Pulmonary artery endothelial cell (primary cell): Measurements from ENCODE around the gene USB1. TPM values are rescaled to one million over a fixed set of nuclear protein-coding genes. Genes with fewer than 3 reads are reported as not detected.

ENCODE experiments used
- DNase-seq: peaks from one replicate; pipeline ENCODE4 v3.0.0-alpha.2; 2011; ENCODE audit warnings: low read depth, low spot score
- total RNA-seq: library from RNA; depleted of rRNA; stranded (reverse); fragments of >200 nt; gene quantifications from 2 replicates; pipeline ENCODE4 v1.2.3, GENCODE V29; 2014

Gene USB1
- total RNA-seq, 1 donor from 2014 or later = 37.3 TPM

DNA sequence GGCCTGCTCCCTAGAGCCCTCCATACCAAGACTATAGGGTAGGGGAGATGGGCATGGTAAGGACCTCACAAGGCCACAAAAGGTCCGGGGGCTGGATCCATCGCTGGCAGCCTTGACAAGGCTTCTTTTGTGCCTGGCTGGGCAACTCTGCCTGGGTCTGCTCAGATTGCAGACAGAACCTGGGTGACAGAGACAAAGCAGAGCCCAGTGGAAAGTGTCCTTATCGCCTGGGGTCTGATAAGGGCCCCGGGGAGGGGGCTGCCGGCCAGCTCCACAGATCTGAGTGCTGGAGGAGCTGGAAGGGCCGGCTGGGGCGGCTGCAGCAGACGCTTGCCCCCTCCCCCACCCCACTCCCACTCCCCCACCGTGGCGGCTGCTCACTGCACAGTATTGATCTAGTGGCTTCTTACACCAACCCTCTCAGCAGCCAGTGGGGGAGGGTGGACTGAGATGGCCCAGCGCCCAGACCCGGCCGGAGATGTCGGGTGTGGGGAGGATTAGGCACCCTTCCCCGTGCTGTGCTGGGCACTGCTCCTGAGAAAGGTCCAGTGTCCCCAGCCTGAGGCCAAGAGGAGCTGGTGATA lies 31.6 kb downstream of the USB1 start:
- no peak for DNase-seq

- no peak for DNase-seq
Measured at GRCh38 chr16:58034128-58034685, 33.0 kb downstream of the USB1 start.

- no peak for DNase-seq
Measured at GRCh38 chr16:58034774-58035173, 33.6 kb downstream of the USB1 start.

DNA sequence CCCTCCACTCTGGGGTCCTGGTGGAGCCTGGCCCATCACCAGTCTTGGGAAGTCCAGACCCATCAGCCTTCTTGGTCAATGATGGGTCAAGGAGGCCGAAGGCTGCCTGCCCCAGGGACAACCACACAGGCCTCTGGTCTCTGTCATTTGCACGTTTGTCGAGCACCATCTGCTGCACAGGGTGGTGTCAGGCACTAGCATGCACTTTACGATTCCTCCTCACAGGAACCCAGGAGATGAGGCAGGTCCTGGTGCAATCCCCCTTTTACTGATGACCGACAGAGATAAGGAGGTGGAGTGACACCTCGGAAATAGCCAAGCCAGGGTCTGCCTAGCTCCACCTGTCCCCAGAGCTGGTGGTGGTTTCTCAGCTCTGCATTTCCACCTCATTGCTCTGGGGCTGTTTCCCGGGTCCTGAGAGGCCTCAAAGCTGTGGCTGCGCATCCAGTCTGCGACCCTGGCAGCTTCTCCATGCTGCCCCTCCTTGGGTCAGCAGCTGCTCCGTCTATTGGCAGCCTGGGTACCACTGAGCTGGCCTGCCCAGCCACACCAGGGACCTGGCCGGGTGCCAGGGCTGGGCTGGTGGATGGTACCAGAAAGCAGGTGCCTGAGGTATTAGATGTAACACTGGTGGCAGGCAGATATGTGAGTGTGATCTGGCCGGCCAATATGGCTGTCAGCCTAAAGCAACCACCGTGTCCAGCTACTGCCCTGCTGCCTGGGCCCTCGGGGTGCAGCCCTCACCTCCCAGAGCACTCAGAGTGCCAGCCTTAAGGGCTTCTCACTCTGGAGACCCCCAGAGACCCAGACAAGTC lies 34.4 kb downstream of the USB1 start:
- no peak for DNase-seq

GRCh38 chr16:58036943-58037342 lies 35.7 kb downstream of the USB1 start:
- no peak for DNase-seq

GRCh38 chr16:58037365-58038057 lies 36.3 kb downstream of the USB1 start:
- DNase-seq = no peak

GRCh38 chr16:58038219-58038641 lies 37.0 kb downstream of the USB1 start:
- no peak for DNase-seq

GRCh38 chr16:58039829-58040495 lies 38.8 kb downstream of the USB1 start:
- DNase-seq = no peak

GRCh38 chr16:58040496-58040846 lies 39.3 kb downstream of the USB1 start:
- DNase-seq = no peak

GRCh38 chr16:58040945-58041627 lies 39.9 kb downstream of the USB1 start:
- no peak for DNase-seq

GRCh38 chr16:58041628-58041955 lies 40.4 kb downstream of the USB1 start:
- DNase-seq = no peak

GRCh38 chr16:58042001-58042885 lies 41.0 kb downstream of the USB1 start:
- no peak for DNase-seq

DNA sequence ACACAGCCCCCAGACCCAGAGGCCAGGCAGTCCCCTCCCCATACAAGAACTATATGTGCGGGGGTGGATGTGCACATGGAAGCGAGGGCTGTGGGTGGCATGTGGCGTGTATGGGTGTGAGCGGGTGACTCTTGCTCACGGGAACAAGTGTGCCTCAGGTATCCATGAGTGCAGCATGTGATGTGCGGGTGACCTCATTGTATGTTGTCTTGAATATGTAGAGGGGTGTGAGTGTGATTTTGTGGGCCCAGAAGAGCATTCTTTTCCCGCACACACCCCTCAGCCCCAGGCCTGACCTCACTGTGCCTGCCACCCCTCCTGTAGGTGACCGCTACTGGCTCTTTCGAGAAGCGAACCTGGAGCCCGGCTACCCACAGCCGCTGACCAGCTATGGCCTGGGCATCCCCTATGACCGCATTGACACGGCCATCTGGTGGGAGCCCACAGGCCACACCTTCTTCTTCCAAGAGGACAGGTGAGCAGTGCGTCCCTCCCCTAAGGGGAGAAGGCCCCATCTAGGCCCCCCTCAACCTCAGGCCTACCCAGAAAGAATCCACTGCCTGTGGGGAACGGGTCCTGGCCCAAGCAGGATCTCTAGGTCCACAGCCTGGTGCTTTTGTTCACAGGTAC lies 41.8 kb downstream of the USB1 start:
- no peak for DNase-seq

- no peak for DNase-seq
Measured at GRCh38 chr16:58043571-58044155, 42.5 kb downstream of the USB1 start.

GRCh38 chr16:58044266-58045019 lies 43.2 kb downstream of the USB1 start:
- DNase-seq = no peak

DNA sequence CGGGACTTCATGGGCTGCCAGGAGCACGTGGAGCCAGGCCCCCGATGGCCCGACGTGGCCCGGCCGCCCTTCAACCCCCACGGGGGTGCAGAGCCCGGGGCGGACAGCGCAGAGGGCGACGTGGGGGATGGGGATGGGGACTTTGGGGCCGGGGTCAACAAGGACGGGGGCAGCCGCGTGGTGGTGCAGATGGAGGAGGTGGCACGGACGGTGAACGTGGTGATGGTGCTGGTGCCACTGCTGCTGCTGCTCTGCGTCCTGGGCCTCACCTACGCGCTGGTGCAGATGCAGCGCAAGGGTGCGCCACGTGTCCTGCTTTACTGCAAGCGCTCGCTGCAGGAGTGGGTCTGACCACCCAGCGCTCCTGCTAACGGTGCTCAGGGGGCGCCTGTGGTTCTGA lies 43.9 kb downstream of the USB1 start:
- no peak for DNase-seq

- DNase-seq = no peak
Measured at GRCh38 chr16:58046054-58046881, 45.1 kb downstream of the USB1 start.

GRCh38 chr16:58046936-58047335 lies 45.7 kb downstream of the USB1 start:
- DNase-seq = no peak
